ENCODE data around the gene PANX1.

DNA sequence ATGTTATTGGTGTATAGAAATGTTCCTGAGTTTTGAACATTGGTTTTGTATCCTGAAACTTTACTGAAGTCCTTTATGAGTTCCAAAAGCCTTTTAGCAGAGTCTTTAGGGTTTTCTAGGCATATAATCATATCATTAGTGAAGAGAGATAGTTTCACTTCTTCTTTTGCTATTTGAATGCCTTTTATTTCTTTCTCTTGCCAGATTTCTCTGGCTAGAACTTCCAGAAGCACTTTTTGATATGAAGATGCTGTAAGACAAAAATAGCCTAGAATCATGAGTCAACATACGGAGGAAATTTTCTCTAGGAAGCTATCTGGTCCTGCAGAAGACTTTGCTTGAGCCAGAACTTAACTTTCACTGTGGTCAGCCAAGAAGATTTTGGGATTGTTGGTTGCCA lies 89.1 kb downstream of the PANX1 start:
- TF ChIP-seq POLR2A (IDR thresholded peaks at IDR 0.05; ENCODE audit: low read depth, low read length) (no peak), CTCF (IDR thresholded peaks at IDR 0.05 in 2 of 3, conservative IDR thresholded peaks at IDR 0.05 in 1 of 3; ENCODE audit: control insufficient read depth in 2 of 3, extremely low read depth in 1 of 3, insufficient read depth in 1 of 3, low read depth in 3 of 3, low read length in 3 of 3) (no peak), JUND (IDR thresholded peaks at IDR 0.05; ENCODE audit: low read depth, low read length) (no peak), SMARCA5 (IDR thresholded peaks at IDR 0.05) (no peak)
